NOMO-1 (cell line): Measurements from ENCODE around the gene TCF7.
A peak's percentile ranks its signal among the peaks of the same experiment; 100 is the strongest.
"Not testable (repeated sequence)": the region's sequence is repeated elsewhere in the genome, so short reads cannot be mapped to it uniquely, and the experiment has no call there.

Source experiments
- DNase-seq, 2 experiments: peaks; one replicate each; lab custom pipeline; 2025; ENCODE audit not compliant: unreplicated experiment in 2 of 2; lab: John Stamatoyannopoulos, UW

Gene TCF7

DNA sequence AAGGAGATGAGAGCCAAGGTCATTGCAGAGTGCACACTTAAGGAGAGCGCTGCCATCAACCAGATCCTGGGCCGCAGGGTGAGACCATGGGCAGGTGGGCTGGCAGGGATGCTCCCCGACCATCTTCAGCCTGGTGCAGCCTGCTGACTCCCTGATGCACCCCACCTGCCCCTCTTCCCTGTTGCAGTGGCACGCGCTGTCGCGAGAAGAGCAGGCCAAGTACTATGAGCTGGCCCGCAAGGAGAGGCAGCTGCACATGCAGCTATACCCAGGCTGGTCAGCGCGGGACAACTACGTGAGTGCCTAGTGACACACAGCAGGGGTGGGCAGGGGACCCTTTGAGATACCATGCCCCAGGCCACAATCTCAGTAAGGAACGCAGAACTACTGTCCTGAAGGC lies 28.3 kb downstream of the TCF7 start:
- DNase-seq: no peak

DNA sequence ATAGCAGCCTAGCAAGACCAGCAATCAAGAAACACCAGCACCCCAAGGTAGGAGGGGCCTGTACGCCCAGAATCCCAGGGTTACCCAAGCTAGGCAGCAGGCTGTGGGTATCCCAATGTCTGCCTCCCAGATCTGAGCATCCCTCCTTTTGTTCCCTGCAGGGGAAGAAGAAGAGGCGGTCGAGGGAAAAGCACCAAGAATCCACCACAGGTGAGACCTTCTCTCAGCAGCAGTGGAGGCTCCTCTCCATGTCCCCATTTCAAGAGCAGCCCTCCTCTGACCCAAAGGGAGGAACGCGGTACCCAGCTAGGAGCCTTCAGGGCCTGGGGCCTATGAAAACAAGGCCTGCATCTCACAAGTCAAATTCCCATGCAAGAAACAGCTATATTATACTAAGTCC lies 28.9 kb downstream of the TCF7 start:
- DNase-seq: no peak

DNA sequence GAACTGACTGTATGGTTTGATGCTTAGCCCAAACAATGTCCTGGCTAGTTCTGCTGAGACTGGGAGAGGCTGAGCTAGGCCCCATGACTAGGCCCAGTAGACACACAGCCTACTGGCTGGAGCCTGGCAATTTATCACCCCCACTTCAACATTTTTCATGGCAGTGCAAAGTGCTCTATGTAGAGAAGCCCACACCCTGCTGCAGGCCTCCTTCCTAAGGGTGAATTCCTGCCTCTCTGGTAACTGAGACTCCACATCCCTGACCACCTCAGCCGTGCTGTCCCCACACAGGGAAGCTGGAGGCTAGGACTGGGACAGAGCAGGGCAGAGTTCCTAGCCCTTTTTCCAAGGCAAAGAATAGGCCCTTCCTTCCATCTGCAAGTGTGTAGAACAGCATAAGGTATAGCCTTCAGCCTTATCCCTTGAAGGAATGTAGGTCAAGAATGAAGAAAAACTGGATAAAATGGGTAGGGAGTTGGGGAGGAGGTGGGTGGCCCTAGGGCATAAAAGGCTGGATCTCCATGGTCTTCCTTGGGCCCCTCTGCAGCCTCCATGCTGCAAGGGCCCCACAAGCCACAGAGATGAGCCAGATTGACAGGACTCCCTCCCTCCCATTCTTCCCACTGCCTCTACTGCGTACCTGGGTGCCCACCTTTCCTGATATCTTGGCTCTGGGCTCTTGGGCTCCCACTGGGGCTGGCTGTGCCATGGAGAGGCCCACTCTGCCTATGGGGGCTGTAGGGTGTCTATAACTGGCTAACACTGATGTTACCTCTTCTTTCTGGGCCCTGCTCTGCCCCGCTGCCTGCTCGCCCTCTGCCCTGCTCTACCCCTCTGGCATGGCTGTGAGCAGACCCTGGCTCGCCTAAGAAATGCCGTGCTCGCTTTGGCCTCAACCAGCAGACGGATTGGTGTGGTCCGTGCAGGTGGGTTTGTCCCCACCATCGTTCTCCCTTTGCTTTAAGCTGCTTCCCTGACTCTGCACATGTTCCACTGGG lies 29.8 kb downstream of the TCF7 start:
- DNase-seq: no peak

DNA sequence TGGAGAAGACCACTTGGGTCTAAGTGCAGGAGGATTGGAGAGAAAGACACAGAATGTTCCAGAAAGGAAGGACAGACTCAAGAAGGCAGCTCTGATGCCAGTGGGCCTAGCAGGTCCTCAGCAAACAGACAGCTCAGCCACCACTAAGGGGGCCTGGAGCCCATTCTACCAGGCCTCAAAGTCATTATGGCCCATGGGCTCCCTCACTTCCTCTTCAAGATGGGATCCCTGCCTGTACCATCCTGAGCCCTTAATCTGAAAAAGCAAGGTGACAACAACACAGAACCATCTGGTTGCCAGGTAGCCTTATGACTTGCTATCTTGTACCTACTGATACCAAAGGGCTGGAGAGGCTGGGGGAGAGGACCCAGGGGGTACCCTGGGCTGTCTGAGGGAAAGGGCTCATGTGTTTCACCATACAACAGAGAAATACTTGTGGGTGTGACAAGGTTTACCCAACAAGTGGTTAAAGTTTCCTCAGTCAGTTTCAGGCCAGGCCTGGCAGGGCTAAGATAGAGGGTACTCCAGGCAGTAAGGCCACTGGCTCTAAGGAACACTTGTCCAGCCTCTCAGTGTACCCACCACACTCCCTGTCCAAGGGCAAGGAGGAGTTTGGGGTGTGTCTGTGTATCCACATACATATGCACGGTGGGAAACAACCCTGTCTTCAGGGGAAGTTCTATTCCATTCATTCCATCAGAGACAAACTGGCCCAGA lies 30.7 kb downstream of the TCF7 start:
- DNase-seq: no peak

DNA sequence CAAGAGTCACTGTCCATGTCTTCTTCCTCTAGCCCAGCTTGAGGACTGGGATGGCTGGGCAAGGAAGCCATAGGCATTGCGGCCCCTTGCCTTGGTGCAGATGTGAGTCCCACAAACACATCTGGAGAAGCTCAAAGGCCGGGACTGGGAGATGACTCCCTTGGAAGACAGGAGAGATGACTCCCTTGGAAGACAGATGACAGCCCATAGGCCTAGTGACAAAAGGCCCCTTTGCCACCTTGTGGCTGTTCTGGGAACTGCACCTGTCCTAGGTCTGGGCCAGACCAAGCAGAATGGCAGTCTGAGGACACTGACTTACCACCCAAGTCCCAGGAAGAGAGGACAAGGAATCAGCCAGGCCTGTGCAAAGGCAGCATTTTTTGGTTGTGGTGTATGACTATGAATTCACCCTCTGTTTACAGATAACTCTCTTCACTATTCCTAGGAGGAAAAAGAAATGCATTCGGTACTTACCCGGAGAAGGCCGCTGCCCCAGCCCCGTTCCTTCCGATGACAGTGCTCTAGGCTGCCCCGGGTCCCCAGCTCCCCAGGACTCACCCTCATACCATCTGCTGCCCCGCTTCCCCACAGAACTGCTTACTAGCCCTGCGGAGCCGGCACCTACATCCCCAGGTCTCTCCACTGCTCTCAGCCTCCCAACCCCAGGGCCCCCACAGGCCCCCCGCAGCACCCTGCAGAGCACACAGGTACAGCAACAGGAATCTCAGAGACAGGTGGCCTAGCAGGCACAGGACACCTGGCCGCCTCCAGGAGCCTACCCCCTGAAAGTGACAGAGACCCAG lies 31.5 kb downstream of the TCF7 start:
- DNase-seq: peak; percentile 53 to 64

DNA sequence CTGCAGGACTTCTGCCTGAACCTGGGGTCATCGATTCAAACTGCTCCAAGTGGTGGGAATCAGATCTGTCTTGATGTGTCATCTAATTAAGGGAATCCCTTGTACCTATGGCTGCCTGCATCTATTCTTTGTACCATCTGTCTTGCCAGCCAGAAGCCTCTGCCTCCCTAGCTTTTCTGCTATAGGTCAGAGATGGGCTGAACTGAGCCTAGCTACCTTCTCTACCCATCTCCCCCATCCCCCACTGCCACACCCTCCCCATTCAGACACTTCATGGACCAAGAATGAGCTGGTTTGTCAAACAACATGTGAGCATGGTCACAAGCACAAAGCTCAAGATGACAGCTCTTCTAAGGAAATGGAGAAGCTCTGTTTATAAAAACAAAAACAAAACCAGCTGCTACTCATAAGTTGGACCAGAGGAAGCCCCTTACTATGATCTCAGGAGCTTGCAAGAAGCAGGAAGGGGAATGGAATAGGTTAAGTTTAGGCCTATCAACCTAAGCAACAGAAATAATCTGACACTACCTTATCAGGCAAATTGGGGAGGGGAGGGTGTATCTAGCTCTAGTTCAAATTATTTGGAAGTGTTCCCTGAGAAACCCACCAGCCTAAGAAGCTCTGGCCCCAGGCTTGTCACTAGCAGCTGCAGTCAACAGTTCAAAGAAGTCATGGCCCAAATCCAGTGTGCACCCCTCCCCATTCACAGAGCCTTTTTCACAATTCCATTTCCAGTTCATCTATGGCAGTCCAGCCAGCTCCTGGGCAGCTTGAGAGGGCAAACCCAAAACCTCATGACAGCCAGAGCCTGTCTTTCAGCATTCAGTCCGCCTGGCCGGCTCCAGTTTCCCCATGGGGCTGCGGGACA lies 32.4 kb downstream of the TCF7 start:
- no peak for DNase-seq

DNA sequence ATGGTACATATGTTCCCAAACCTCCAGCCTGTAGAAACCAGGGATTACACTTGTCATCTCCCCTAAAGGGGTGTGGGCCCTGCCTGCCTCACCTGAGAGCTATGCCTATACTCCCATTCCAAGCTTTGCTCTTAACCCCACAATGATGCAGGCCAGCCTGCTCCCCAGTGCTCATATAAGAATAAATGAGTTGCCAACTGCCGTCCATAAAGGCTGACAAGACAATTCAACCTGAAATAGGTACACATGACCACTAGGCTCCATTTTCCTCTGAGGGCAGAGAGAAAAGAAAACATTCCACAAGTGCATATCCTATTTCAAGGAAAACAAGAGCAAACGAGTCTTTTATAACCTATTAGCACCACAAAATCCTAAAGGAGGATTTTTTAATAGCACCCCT lies 33.8 kb downstream of the TCF7 start:
- DNase-seq: no peak

DNA sequence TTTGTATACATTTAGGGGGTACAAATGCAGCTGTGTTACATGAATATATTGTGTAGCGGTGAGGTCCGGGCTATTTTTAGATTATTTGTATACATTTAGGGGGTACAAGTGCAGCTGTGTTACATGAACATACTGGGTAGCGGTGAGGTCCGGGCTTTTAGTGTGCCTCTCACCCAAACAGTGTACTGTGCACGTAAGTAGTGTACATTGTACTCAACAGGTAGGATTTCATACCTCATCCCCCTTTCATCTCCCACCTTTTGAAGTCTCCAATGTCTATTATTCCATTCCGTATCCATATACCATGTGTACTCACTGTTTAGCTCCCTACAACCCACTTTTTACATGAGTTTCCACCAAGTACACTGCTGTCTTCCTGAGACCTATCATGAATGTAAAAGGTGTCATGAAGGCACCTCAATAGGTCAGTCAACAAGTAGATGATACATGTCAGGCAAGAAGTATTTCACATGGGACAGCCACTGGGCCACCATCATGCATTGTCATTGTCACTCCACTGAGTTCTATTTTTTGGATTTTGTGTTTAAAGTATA lies 34.6 kb downstream of the TCF7 start:
- no peak for DNase-seq

DNA sequence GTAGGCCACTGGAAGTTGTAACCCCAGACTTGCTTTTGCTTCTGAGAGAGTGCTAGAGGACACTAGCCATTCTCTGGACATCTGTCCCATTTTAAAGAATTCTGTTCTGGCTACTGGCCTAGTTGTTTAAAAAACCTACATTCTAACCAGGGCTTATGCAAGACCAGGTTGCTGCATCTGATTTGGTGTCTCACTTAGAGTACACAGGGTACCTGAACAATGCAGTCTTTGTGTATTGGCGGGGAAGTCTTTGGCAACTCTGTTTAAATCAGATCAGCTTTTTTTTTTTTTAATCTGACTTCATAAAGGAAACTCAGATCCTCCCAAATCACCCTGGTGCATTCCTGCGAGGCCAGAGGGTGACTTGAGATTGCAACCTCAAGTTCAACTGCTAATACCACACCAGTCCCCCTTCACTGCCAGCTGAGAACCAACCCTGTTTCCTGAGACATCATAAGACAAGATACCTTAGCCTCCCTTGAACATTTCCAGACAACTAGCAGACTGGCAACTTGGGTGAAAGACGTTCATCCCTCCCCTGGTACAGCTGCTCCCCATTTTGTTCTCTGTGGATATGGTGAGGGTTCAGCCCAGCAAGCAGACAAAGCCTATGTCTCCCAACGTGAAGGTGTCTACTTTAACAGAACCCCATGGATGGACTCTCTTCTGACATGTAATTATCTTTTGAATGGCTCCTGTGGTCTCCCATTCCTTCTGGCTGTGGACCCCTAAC lies 35.3 kb downstream of the TCF7 start:
- DNase-seq: no peak

DNA sequence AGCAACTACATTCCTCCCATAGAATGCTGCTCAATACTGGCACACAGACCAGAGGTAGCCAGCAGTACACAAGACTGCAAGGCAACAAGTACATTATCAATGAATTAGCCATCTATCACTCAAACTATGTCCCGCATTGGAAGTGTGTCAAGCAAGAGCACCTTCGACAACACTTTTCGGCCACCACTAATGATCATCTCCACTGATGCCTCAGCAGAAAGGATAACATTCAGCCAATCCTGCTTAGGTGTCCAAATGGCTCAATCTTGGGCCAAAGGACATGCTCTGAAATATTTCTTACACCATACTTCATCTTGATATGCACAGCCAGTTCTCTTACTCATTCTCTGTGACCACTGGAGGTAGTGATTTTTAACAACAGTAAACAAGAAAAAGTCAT lies 37.2 kb downstream of the TCF7 start:
- no peak for DNase-seq

DNA sequence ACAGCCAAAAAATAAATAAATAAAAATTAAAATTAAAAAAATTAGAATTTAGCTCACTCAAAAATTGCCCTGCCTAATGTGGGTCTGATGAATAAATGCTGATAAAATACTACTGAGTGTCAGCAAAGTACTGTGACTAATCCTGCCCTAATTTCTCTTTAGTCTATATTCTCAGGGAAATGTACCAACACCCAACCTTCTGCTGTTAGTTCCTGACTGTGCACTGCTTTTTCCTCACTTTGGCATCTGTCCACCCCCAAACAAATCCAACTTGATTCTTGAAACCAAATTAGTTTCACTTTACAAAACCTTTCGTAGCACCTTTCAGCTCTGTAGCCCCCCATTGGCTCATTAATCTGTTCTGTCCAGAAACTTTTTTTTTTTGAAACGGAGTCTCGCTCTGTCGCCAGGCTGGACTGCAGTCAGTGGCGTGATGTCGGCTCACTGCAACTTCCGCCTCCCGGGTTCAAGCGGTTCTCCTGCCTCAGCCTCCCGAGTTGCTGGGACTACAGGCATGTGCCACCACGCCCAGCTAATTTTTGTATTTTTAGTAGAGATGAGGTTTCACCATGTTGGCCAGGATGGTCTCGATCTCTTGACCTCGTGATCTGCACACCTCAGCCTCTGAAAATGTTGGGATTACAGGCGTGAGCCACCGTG lies 37.8 kb downstream of the TCF7 start:
- not testable (repeated sequence) for DNase-seq

DNA sequence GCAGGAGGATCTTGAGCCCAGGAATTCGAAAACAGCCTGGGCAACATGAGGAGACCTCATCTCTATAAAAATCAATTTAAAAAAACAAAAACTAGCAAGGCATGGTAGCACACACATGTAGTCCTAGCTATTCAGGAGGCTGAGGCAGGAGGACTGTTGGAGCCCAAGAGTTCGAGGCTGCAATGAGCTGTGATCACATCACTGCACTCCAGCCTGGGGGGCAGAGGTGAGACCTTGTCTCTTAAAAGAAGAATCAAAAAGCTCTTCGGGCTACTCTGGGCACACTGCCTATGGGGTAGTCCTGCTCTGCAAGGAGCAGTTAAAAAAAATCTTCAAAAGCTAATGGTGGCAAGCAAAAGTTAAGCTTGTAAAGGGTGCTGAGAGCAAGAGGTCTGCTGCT lies 38.8 kb downstream of the TCF7 start:
- no peak for DNase-seq

DNA sequence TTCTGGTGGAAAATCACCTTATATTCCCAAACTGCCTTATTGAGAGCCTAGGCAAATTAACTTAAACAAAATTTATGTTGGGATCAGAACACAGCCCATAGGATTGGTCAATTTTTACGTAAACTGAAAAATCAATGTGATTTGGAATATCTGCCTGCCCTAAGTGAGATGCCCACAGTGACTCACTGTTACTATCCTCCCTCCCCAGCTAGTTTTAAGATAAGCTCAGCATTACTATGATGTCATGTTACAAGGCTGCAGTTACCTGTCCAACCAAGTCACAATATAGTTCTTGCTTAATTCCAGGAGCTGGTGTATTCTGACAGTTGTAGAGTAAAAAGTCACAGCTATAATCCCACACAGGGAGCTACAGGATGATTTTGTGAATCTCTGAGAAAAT lies 39.2 kb downstream of the TCF7 start:
- no peak for DNase-seq

DNA sequence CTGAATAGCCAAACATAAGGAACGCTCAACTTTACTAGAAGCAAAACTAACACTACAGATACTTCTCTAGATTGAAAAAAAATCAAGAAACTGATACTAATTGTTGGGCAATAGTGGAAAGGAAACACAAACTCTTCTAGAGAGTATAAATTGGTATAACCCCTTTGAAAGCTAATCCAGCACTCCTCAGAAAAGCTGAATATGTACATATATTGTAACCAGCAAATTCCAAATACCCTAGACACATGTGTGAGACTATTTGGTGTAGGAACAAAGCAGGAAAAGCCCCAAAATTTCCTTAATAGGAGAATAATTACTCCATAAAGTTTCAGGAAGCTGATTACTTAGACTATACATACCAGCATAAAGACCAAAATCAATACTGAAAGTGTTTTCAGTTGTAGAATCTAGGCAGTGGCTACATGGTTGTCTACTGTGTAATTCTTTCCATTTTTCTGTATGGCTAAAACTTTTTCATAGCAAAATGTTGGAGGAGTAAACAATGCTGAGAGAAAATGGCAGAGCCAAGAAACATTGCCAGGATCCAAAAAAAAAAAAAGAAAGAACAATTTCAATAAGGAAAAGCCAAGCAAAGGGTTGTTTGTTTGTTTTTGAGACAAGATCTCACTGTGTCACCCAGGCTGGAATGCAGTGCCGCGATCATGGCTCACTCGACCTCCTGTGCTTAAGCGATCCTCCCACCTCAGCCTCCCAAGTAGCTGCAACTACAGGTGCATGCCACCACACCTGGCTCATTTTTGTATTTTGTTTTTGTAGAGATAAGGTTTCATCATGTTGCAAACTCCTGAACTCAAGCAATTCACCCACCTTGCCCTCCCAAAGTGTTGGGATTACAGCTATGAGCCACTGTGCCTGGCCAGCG lies 47.3 kb downstream of the TCF7 start:
- DNase-seq: no peak

DNA sequence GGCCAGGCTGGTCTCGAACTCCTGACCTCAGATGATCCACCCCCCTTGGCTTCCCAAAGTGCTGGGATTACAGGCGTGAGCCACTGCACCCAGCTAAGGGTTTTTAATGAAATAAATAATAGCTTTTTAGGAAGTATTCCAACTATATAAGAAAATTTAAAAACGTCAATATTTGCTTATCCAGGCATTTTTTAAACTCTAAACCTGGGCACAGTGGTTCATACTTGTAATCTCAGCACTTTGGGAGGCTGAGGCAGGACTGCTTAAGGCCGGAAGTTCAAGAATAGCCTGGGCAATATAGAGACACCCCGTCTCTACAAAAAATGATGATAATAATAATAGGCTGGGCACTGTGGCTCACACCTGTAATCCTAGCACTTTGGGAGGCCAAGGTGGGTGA lies 48.1 kb downstream of the TCF7 start:
- DNase-seq: no peak

DNA sequence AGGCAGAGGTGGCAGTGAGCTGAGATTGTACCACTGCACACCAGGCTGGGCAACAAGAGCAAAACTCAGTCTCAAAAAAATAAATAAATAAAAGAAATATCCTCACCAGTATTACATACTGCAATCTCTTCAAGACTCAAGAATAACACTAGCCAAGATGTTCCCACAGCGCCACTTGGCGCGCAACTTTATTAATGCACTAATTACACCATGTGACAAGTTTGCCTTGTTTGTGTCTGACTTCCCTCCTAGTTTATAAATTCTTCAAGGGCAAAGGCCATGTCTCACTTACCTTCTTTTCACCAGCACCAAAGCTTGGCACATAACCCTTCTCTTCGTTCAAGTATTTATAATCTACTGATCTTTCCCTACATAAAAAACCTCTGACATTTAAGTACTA lies 57.5 kb downstream of the TCF7 start:
- DNase-seq: no peak
